ENCODE results near the gene IFT22. TPM values are rescaled to one million over a fixed set of nuclear protein-coding genes. Genes with fewer than 3 reads are reported as not detected.

Gene IFT22
- total RNA-seq, 4 donors from 2014 or later, result 18.0 to 25.9 (median 20.6) TPM

DNA sequence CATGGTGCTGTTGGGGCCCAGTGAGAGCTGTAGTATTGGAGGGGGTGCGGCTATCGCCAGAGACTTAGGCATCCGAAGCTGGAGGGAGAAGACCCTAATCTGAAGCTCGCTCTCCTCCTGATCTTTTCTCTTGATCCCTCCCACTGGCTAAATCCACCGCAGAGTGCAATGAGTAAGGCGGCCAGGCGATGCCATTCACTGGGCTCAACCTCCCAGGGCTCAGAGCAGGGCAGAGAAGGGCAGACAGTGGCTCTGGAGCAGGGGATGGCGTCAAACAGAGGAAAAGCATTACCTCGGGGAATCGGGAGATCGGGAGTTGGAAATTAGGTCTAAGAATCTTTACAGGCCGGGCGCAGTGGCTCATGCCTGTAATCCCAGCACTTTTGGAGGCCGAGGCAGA lies 18.8 kb upstream of the IFT22 start:
- Histone ChIP-seq H3K4me1 (no peaks in the 10 kb centered on the region), H3K27ac (no peak overlapping the region), H3K36me3 (no peaks in the 10 kb centered on the region), H3K9me3 (no peaks in the 10 kb centered on the region), H3K27me3 (no peaks in the 10 kb centered on the region), H3K4me3 (no peak overlapping the region)
- TF ChIP-seq EP300 (IDR thresholded peaks at IDR 0.05) (no peak), POLR2A (IDR thresholded peaks at IDR 0.05) (no peak), CTCF (IDR thresholded peaks at IDR 0.05) (no peak)
- WGBS, 2 donors, result 77 to 79% methylated on average over 14 of the region's 14 CpGs
- DNase-seq (ENCODE audit: low spot score in 2 of 2), result no peak

DNA sequence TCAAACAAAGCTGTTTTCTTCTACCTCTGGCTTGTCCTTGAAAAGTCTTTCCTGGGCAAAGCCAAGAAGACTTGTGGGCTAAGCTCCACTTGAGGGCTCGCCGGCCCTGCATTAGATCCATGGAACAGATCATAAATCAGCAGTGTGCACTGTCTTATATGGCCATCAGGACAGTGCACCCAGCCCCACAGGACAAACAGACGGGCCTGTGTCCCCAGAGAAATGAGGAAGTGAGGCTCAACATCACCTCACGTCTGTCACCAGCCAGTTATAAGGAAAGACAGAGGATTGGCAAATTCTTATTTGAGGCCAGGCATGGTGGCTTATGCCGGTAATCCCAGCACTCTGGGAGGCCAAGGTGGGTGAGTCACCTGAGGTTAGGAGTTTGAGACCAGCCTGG lies 12.3 kb upstream of the IFT22 start:
- no peak overlapping the region for H3K27ac ChIP-seq
- no peaks in the 10 kb centered on the region for H3K27me3 ChIP-seq
- WGBS, 2 donors, result 69 to 73% methylated on average over 5 of the region's 5 CpGs
- no peak overlapping the region for H3K4me3 ChIP-seq
- H3K36me3 ChIP-seq, result no peaks in the 10 kb centered on the region
- TF ChIP-seq EP300 (IDR thresholded peaks at IDR 0.05), result no peak
- H3K4me1 ChIP-seq, result no peaks in the 10 kb centered on the region
- no peaks in the 10 kb centered on the region for H3K9me3 ChIP-seq
- DNase-seq (ENCODE audit: low spot score in 2 of 2), result no peak

DNA sequence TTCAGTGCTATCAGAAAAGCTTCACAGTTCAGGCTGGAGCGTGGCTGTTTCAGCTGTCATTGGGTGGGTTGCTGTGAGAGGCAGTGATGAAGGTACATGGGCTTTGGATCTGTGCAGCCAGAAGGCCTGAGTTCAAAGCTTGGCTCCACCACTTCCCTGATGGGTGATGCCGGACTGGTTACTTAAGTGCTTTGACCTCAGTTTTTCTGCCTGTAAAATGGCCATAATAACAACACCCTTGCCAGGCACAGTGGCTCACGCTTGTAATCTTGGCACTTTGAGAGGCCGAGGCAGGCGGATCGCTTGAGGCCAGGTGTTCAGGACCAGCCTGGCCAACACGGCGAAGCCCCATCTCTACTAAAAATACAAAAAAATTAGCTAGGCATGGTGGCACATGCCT lies 10.4 kb upstream of the IFT22 start:
- Histone ChIP-seq H3K4me1 (no peaks in the 10 kb centered on the region), H3K27ac (no peak overlapping the region), H3K27me3 (peaks cover 0 to 4% of the 10 kb centered on the region in 2 donors), H3K9me3 (no peaks in the 10 kb centered on the region), H3K4me3 (no peak overlapping the region), H3K36me3 (no peaks in the 10 kb centered on the region)
- no peak for TF ChIP-seq EP300 (IDR thresholded peaks at IDR 0.05)
- no peak for TF ChIP-seq CTCF (IDR thresholded peaks at IDR 0.05)
- WGBS, 2 donors, result 90 to 95% methylated on average over 8 of the region's 8 CpGs
- DNase-seq (ENCODE audit: low spot score in 2 of 2), result no peak

GRCh38 chr7:101330011-101330484 lies 8.4 kb upstream of the IFT22 start:
- H3K27me3 ChIP-seq, result peaks cover 0 to 4% of the 10 kb centered on the region in 2 donors
- TF ChIP-seq EP300 (IDR thresholded peaks at IDR 0.05), result no peak
- no peak for TF ChIP-seq POLR2A (IDR thresholded peaks at IDR 0.05)
- no peak for TF ChIP-seq CTCF (IDR thresholded peaks at IDR 0.05)
- WGBS, 2 donors, result 40 to 47% methylated on average over 15 of the region's 15 CpGs
- H3K36me3 ChIP-seq, result no peaks in the 10 kb centered on the region
- H3K4me3 ChIP-seq, result no peak overlapping the region
- no peaks in the 10 kb centered on the region for H3K4me1 ChIP-seq
- no peak overlapping the region for H3K27ac ChIP-seq
- no peaks in the 10 kb centered on the region for H3K9me3 ChIP-seq
- DNase-seq (ENCODE audit: low spot score in 2 of 2), result no peak

- no peak overlapping the region for H3K27ac ChIP-seq
- 88 to 90% methylated on average over 5 of the region's 5 CpGs for WGBS, 2 donors
- H3K4me1 ChIP-seq, result no peaks in the 10 kb centered on the region
- DNase-seq (ENCODE audit: low spot score in 2 of 2), result no peak
- peaks cover 0 to 4% of the 10 kb centered on the region in 2 donors for H3K27me3 ChIP-seq
- H3K4me3 ChIP-seq, result no peak overlapping the region
- TF ChIP-seq POLR2A (IDR thresholded peaks at IDR 0.05) (no peak), EP300 (IDR thresholded peaks at IDR 0.05) (no peak), CTCF (IDR thresholded peaks at IDR 0.05) (no peak)
- no peaks in the 10 kb centered on the region for H3K36me3 ChIP-seq
- H3K9me3 ChIP-seq, result no peaks in the 10 kb centered on the region
Measured at GRCh38 chr7:101328159-101328558, 6.5 kb upstream of the IFT22 start.

DNA sequence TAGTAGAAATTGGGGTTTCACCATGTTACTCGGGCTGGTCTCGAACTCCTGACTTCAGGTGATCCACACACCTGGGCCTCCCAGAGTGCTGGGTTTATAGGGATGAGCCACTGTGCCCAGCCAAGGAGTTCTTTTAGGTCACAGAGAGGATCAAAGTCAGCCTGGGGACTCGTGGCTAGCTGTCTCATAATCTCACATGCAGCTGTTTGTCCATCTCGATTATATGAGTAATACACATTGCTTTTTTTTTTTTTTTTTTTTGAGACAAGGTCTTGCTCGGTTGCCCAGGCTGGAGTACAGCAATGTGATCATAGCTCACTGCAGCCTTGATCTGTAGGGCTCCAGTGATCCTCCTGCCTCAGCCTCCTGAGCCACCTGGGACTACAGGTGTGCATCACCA lies 2.2 kb downstream of the IFT22 start:
- no peaks in the 10 kb centered on the region for H3K9me3 ChIP-seq
- WGBS, 2 donors, result 66 to 80% methylated on average over 5 of the region's 5 CpGs
- no peak for TF ChIP-seq EP300 (IDR thresholded peaks at IDR 0.05)

More for the DNA sequence above, 2.2 kb downstream of the IFT22 start:
- no peak overlapping the region for H3K27ac ChIP-seq
- no peak for DNase-seq (ENCODE audit: low spot score in 2 of 2)
- no peaks in the 10 kb centered on the region for H3K27me3 ChIP-seq
- peaks cover 0 to 46% (median 0%) of the 10 kb centered on the region in 3 donors for H3K36me3 ChIP-seq
- no peak overlapping the region for H3K4me3 ChIP-seq
- peaks cover 0 to 13% (median 8%) of the 10 kb centered on the region in 4 donors for H3K4me1 ChIP-seq
